SK-N-SH treated with all-trans-retinoic acid at 6 μM for 48 hours (cell line): ENCODE data around the gene ABR.

ENCODE experiments used
- BACH2 ChIP-seq: fragments of 250-450 bp; sonication (Bioruptor Pico); IDR thresholded peaks from 2 replicates; pipeline ENCODE4 v1.9.0; 2021; ENCODE audit warnings: mild to moderate bottlenecking, borderline replicate concordance
- CREB5 ChIP-seq: fragments of 250-450 bp; sonication (Bioruptor Pico); IDR thresholded peaks from 2 replicates; pipeline ENCODE4 v1.5.1; 2020; ENCODE audit warnings: low read depth, mild to moderate bottlenecking, moderate library complexity
- CSDC2 ChIP-seq: fragments of 250-450 bp; sonication (Bioruptor Pico); IDR thresholded peaks from 2 replicates; pipeline ENCODE4 v1.5.0; 2020; ENCODE audit warnings: mild to moderate bottlenecking, moderate library complexity
- CSRNP3 ChIP-seq: fragments of 250-450 bp; sonication (Bioruptor Pico); IDR thresholded peaks from 2 replicates; pipeline ENCODE4 v1.5.1; 2021; ENCODE audit warnings: mild to moderate bottlenecking, moderate library complexity
- ESRRG ChIP-seq: fragments of 250-450 bp; sonication (Bioruptor Pico); IDR thresholded peaks from 2 replicates; pipeline ENCODE4 v1.6.1; 2021; ENCODE audit warnings: mild to moderate bottlenecking
- ISL1 ChIP-seq: fragments of 250-450 bp; sonication (Bioruptor Pico); IDR thresholded peaks from 2 replicates; pipeline ENCODE4 v2.1.2; 2022; ENCODE audit warnings: mild to moderate bottlenecking, moderate library complexity
- PPARA ChIP-seq: fragments of 250-450 bp; sonication (Bioruptor Pico); IDR thresholded peaks from 2 replicates; pipeline ENCODE4 v1.5.0; 2020; ENCODE audit warnings: mild to moderate bottlenecking, borderline replicate concordance
- RARB ChIP-seq: fragments of 250-450 bp; sonication (Bioruptor Pico); IDR thresholded peaks from 2 replicates; pipeline ENCODE4 v1.8.0; 2021; ENCODE audit warnings: mild to moderate bottlenecking, moderate library complexity
- TOX ChIP-seq: fragments of 250-450 bp; sonication (Bioruptor Pico); IDR thresholded peaks from 2 replicates; pipeline ENCODE4 v1.8.0; 2021; ENCODE audit warnings: mild to moderate bottlenecking, moderate library complexity, borderline replicate concordance
- ZFP3 ChIP-seq: fragments of 250-450 bp; sonication (Bioruptor Pico); IDR thresholded peaks from 2 replicates; pipeline ENCODE4 v1.5.0; 2020; ENCODE audit warnings: mild to moderate bottlenecking, moderate library complexity
- ZFP30 ChIP-seq: fragments of 450-650 bp; formaldehyde crosslinking; IDR thresholded peaks from 2 replicates; pipeline ENCODE4 v1.5.0; 2022; ENCODE audit warnings: mild to moderate bottlenecking, moderate library complexity
- ZNF565 ChIP-seq: fragments of 450-650 bp; formaldehyde crosslinking; conservative IDR thresholded peaks from 2 replicates; pipeline ENCODE4 v1.5.0; 2020; ENCODE audit warnings: low read depth, mild to moderate bottlenecking, moderate library complexity
- ZNF70 ChIP-seq: fragments of 450-650 bp; formaldehyde crosslinking; IDR thresholded peaks from 2 replicates; pipeline ENCODE4 v1.5.0; 2020; ENCODE audit warnings: mild to moderate bottlenecking, moderate library complexity

- TF ChIP-seq ZFP30 (no peak), CREB5 (CRISPR knock-in tag) (no peak), ESRRG (CRISPR knock-in tag) (no peak), PPARA (no peak), ZNF70 (CRISPR knock-in tag) (no peak), BACH2 (CRISPR knock-in tag) (no peak), RARB (CRISPR knock-in tag) (no peak), ZNF565 (CRISPR knock-in tag) (no peak), CSDC2 (CRISPR knock-in tag) (no peak), ZFP3 (CRISPR knock-in tag) (no peak), ISL1 (CRISPR knock-in tag) (no peak), CSRNP3 (CRISPR knock-in tag) (no peak), TOX (CRISPR knock-in tag) (no peak)
Observed at GRCh38 chr17:1005361-1005946, 174.3 kb downstream of the ABR start.
